Measurements from ENCODE around the gene PXDN.

The PXDN gene

GRCh38 chr2:1769703-1770422, 25.5 kb upstream of the PXDN start:
- TF ChIP-seq GATA2 (IDR thresholded peaks at IDR 0.05; ENCODE audit: low read depth, low read length) (no peak), GATA3 (IDR thresholded peaks at IDR 0.05; ENCODE audit: low read depth, low read length) (no peak)

DNA sequence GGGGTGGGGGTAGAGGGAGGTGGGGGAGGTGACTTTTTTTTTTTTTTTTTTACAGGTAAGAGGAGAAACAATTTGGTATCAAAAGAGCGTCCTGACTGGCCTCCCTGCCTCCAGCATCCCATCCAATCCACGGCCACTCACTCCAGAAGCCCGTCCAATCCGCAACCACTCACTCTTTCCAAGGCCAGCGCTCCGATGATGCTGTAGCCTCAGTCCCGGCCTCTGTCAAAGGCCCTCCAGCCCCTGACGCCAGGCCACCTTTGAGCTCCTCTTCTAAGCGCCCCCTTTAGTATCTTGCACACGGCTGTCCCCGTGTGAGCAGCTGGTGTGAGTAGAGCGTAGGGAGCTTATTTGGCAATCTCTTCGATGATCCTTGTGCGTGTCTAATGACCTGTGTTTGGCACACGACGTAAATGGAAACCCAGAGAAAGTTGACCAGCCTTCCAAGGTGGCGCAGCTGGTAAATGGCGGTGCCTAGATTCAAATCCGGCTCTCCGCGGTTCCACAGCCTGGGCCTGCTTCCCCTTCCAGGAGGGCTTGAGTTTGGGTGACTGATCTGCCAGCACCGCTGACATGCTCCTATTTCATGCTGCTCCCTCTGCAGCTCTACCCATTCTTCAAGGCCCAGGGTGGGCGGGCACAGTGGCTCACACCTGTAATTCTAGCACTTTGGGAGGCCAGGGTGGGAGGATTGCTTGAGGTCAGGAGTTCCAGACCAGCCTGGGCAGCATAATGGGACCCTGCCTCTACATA, 23.8 kb upstream of the PXDN start:
- TF ChIP-seq GATA3 (IDR thresholded peaks at IDR 0.05; ENCODE audit: low read depth, low read length) (no peak), GATA2 (IDR thresholded peaks at IDR 0.05; ENCODE audit: low read depth, low read length) (no peak)

DNA sequence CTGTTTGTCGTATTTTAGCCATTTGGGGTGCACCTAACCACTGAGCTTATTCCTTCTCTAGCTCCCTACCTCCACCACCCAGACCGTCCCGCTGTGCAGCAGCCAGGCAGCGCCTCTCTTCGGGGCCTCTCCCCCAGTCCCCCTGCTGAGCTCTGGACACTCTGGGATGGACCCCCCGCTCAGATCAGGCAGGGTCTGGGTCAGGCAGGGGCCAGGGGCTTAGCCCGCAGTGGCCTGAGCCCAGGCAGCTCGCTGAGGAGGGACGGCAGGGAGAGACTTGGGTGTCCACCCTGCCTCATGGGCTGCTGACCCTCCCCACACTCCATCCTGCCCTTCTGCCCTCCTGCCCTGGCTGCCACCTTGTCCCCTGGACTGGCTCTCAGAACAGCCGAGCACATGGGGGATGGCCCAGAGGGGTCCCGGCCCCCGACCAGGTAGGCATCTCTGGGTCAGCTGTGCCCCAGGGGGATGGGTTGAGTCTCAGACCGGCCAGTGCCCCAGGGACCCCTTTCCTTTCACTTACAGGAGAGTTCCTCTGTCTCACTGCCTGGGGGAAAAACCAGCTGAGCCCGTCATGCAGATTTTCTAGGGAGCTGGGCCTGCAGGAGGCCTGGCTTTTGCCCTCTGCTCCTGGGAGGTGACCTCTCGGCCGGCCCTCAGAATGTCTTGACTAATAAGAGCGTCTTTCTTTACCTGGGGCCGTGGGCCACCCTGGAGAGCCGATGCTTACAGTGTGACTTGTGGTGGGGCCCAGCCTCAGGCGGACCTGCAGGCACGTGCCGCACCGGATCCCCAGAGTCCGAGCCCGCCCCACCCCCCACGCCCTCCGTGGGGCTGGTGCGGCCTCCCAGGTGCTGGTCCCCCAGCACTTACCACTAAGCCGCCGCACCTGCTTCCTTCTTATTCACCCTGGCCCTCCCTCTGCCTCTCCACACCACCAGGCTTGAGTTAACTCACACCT, 22.8 kb upstream of the PXDN start:
- TF ChIP-seq GATA3 (IDR thresholded peaks at IDR 0.05; ENCODE audit: low read depth, low read length) (no peak), GATA2 (IDR thresholded peaks at IDR 0.05; ENCODE audit: low read depth, low read length) (no peak)

- no peak for TF ChIP-seq GATA3 (IDR thresholded peaks at IDR 0.05; ENCODE audit: low read depth, low read length)
- no peak for TF ChIP-seq GATA2 (IDR thresholded peaks at IDR 0.05; ENCODE audit: low read depth, low read length)
These were observed 22.1 kb upstream of the PXDN start for GRCh38 chr2:1766425-1766824.

- TF ChIP-seq GATA3 (IDR thresholded peaks at IDR 0.05; ENCODE audit: low read depth, low read length) (no peak), GATA2 (IDR thresholded peaks at IDR 0.05; ENCODE audit: low read depth, low read length) (no peak)
These were observed 15.3 kb upstream of the PXDN start for GRCh38 chr2:1759611-1759930.

GRCh38 chr2:1758774-1759610, 14.7 kb upstream of the PXDN start:
- no peak for TF ChIP-seq GATA3 (IDR thresholded peaks at IDR 0.05; ENCODE audit: low read depth, low read length)
- no peak for TF ChIP-seq GATA2 (IDR thresholded peaks at IDR 0.05; ENCODE audit: low read depth, low read length)

DNA sequence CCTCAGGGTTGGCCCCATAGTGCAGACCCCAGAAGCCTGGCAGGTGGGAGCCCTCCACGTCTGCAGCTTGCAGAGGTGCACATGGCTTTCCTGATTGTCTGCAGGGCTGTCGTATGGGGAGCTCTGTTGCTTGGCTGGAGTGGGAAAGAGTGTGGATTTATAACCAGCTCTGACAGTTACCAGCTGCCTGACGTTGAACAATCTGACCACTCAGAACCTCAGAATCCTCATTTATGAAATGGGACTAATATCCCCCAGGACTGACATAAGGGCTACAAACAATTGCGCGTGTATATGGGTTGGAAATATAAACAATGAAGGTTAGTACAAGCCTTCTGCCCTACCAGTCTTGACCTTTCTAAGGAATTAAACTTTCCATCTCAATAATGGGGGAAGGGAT, 13.9 kb upstream of the PXDN start:
- TF ChIP-seq GATA2 (IDR thresholded peaks at IDR 0.05; ENCODE audit: low read depth, low read length) (no peak), GATA3 (IDR thresholded peaks at IDR 0.05; ENCODE audit: low read depth, low read length) (no peak)

- TF ChIP-seq GATA2 (IDR thresholded peaks at IDR 0.05; ENCODE audit: low read depth, low read length) (no peak), GATA3 (IDR thresholded peaks at IDR 0.05; ENCODE audit: low read depth, low read length) (no peak)
These were observed 13.3 kb upstream of the PXDN start for GRCh38 chr2:1757567-1757966.

DNA sequence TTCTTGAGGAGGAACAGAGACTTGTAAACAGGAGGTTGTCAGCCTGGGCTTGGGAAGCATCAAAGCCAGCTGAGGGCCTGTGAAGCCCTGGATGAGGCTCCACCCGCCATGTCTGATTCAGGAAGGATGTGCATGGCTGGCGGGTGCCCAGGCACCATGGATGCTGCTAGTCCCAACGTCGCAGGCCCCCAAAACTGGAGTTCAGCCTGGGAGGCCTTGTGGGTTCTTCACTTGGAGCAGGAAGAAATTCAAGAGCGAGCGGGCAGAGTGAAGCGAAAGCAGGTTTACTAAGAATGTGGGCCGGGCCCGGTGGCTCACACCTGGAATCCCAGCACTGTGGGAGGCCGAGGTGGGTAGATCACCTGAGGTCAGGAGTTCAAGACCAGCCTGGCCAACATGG, 12.1 kb upstream of the PXDN start:
- no peak for TF ChIP-seq GATA3 (IDR thresholded peaks at IDR 0.05; ENCODE audit: low read depth, low read length)
- no peak for TF ChIP-seq GATA2 (IDR thresholded peaks at IDR 0.05; ENCODE audit: low read depth, low read length)

DNA sequence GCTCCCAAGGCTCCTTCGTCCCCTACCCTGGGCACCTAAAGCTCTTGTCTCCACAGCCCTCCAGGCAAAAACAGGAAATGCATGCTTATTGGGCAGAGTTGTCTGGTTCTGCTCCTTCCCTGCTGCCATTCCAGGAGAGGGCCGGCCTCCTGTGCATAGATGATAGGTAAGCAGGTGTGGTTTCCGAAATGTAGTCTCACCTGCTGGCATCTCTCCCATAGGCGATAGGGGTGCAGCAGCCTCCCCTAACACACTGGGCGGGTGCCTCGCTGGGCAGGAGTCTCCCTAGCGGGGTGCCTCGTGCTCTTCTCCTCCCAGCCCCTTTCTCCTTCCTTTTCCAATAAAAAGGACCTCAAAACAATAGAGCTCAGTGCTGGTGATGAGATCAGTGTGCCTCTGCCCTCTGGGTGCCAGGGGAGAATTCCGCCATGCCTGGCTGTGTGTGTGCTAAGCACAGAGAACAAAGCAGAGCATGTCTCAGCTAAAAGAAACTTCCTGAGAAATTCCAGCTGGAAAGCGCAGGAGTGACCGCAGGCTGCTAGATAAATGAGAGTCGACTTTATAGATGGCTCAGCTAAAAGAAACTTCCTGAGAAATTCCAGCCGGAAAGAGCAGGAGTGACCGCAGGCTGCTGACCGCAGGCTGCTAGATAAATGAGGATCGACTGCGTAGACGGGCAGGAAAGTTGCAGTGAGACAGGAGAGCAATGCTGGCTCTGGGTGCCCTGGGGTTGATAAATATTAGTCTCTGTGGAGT, 11.3 kb upstream of the PXDN start:
- TF ChIP-seq GATA2 (IDR thresholded peaks at IDR 0.05; ENCODE audit: low read depth, low read length): no peak
- TF ChIP-seq GATA3 (IDR thresholded peaks at IDR 0.05; ENCODE audit: low read depth, low read length): no peak

DNA sequence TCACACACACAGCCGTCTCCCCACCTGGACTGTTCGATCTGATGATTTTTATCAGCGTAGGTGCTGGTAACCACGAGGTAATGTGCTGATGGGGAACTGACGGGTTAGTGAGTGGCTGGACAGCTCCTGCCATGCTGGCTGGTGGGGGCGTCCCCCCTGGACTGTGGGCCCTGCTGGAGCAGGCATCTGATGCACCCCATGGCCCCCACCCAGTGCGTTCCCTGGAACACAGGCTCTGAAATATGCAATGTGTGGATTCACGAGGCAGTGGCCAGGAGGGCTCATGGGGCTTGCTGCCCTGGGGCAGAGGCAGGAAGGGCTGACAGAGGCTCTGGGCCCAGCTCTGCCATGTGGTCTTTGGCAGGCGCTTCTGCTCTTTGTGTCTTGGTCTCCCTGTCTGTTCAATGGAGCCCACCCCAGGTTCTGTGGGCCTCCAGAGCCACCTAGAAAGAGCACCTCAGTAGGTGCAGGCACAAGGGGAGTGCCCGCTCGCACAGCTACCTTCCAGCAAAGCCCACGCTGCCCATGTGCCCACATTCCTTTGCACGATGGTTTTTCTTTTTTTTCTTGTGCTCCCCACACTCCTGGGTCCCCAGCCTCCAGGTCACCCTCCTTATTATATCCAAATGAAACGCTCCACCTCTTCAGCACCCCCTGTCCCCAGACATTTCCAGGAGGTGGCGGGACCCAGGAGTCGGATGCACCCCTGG, 10.3 kb upstream of the PXDN start:
- no peak for TF ChIP-seq GATA2 (IDR thresholded peaks at IDR 0.05; ENCODE audit: low read depth, low read length)
- no peak for TF ChIP-seq GATA3 (IDR thresholded peaks at IDR 0.05; ENCODE audit: low read depth, low read length)

DNA sequence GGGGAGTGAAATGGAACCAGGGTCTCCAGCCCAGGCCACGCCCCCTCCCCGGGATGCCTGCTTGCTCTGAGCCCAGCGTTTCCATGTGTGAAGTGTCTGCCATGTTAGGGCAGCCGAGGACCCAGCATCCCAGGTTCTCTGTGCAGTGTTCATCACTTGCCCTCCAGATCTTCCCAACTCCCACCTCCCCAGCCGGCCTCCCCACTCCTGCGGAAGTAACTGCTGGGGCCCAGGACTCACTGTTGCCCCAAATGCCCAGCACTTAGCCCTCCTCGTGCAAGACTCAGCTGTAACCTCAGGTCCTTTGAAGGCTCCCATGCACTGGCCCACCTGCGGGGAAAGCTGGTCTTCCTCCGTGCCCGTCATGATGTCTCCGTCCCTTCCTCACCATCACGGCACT, 9.7 kb upstream of the PXDN start:
- TF ChIP-seq GATA2 (IDR thresholded peaks at IDR 0.05; ENCODE audit: low read depth, low read length) (no peak), GATA3 (IDR thresholded peaks at IDR 0.05; ENCODE audit: low read depth, low read length) (no peak)
